ENCODE data around the gene ATP10A. TPM values are rescaled to one million over a fixed set of nuclear protein-coding genes. Genes with fewer than 3 reads are reported as not detected.
"Not testable (repeated sequence)": the region's sequence is repeated elsewhere in the genome, so short reads cannot be mapped to it uniquely, and the experiment has no call there.

The ATP10A gene
- total RNA-seq, 1 donor from 2014 or later: 0.26 TPM

DNA sequence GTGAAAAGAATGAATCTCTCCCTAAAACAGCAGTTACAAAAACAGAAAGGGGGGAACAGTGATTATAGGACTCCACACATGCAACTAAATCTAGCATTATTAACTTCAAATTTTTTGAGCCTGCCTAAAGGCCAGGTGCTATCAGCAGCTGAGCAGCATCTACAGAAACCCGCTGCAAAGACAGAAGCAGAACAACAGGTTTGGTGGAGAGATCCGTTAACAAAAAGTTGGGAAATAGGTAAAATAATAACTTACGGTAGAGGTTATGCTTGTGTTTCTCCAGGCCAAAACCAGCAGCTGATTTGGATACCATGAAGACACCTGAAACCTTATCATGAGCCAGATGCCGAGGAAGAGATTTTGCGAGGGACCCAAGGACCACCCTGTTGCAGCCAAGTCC is 222.7 kb downstream of the ATP10A start:
- no peak for FAIRE-seq
- no peak for DNase-seq (ENCODE audit: low read depth)
- TF ChIP-seq, protein P1, sequence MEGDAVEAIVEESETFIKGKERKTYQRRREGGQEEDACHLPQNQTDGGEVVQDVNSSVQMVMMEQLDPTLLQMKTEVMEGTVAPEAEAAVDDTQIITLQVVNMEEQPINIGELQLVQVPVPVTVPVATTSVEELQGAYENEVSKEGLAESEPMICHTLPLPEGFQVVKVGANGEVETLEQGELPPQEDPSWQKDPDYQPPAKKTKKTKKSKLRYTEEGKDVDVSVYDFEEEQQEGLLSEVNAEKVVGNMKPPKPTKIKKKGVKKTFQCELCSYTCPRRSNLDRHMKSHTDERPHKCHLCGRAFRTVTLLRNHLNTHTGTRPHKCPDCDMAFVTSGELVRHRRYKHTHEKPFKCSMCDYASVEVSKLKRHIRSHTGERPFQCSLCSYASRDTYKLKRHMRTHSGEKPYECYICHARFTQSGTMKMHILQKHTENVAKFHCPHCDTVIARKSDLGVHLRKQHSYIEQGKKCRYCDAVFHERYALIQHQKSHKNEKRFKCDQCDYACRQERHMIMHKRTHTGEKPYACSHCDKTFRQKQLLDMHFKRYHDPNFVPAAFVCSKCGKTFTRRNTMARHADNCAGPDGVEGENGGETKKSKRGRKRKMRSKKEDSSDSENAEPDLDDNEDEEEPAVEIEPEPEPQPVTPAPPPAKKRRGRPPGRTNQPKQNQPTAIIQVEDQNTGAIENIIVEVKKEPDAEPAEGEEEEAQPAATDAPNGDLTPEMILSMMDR (IDR thresholded peaks at IDR 0.05; ENCODE audit: insufficient read depth, low read length, severe bottlenecking): no peak

DNA sequence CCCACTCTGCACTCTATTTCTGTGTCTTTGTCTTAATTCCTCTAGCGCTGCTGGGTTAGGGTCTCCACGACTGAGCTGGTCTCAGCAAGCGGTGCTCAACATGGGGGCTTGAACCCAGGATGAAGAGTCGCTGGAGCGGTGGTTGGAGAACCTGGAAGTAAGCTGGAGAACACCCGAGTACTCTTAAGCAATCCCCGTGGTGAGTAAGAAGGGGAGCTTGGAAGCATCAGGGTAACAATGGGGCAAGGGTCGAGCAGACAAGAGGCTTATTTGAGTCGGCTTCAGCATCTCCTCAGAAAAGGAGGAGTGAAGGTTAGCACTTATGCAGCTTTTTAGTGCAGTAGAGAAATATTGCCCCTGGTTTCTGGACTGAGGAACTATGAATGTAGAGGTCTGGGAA is 226.6 kb downstream of the ATP10A start:
- not testable (repeated sequence) for H3K27me3 ChIP-seq (ENCODE audit: control insufficient read depth, insufficient read depth, low read length); H3K36me3 ChIP-seq (ENCODE audit: control insufficient read depth, insufficient read depth, low read length); FAIRE-seq; DNase-seq (ENCODE audit: low read depth); H3K4me3 ChIP-seq (ENCODE audit: low read depth, low read length)

More for the DNA sequence above, 222.7 kb downstream of the ATP10A start:
- Histone ChIP-seq H3K27me3 (ENCODE audit: control insufficient read depth, insufficient read depth, low read length) (no peaks in the 10 kb centered on the region), H3K36me3 (ENCODE audit: control insufficient read depth, insufficient read depth, low read length) (no peaks in the 10 kb centered on the region), H3K4me3 (ENCODE audit: low read depth, low read length) (no peak overlapping the region)

DNA sequence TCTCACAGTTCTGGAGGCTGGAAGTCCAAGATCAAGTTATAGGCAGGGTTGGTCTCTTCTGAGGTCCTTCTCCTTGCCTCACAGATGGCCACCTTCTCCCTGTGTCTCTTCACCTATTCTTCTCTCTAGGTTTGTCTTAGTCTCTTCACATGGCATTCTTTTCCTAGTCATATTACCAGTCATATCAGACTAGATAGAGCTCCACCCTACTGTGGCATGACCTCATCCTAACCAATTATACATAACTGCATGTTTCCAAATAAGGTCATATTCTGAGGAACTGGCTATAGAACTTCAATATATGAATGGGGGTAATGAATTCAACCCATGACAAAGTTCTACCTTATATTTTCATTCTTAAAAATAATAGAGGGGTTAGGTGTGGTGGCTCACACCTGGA is 227.9 kb downstream of the ATP10A start:
- FAIRE-seq: no peak

DNA sequence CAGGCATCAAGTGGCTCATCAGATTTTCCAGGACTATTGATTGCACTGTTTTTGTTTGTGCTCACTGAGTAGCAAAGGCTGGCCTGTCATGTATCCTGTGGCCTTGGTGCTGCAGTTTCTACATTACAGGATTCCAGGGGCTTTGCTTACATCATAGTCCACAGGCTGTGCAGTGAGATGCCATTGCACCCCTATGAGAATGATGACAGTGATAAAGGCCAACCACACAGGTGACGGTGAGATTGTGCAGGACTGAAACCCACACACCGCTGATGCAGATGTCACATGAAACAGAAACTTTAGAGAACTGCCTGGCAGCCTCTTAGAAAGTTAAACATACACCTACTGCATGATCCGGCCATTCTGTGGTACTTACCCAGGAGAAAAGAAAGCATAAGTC is 229.3 kb downstream of the ATP10A start:
- FAIRE-seq: no peak
- no peaks in the 10 kb centered on the region for H3K36me3 ChIP-seq (ENCODE audit: control insufficient read depth, insufficient read depth, low read length)
- no peaks in the 10 kb centered on the region for H3K27me3 ChIP-seq (ENCODE audit: control insufficient read depth, insufficient read depth, low read length)
- TF ChIP-seq, protein P1 (IDR thresholded peaks at IDR 0.05; ENCODE audit: insufficient read depth, low read length, severe bottlenecking): no peak
- DNase-seq (ENCODE audit: low read depth): no peak
- no peak overlapping the region for H3K4me3 ChIP-seq (ENCODE audit: low read depth, low read length)

More for the DNA sequence above, 227.9 kb downstream of the ATP10A start:
- no peak for DNase-seq (ENCODE audit: low read depth)
- TF ChIP-seq, protein P1 (IDR thresholded peaks at IDR 0.05; ENCODE audit: insufficient read depth, low read length, severe bottlenecking): no peak
- Histone ChIP-seq H3K36me3 (ENCODE audit: control insufficient read depth, insufficient read depth, low read length) (no peaks in the 10 kb centered on the region), H3K4me3 (ENCODE audit: low read depth, low read length) (no peak overlapping the region), H3K27me3 (ENCODE audit: control insufficient read depth, insufficient read depth, low read length) (no peaks in the 10 kb centered on the region)

DNA sequence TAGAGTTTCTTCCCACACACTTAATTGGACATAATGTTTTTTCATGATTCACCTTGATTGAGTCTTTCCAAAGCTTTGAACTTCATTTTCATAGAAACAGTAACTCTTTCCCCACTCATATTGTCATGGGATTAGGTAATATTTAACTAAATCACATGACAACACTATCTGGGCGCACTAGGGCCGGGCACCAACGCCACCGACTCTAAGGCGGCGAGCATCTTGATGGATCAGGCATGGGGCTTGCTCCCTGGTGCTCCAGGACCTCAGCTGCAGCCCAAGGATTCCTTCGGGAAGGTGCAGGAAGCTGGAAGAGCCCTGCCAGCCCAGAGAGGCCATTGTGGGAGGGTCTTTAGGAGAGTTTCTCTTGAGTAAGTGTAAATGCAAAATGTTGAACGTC is 231.2 kb downstream of the ATP10A start:
- no peak overlapping the region for H3K4me3 ChIP-seq (ENCODE audit: low read depth, low read length)
- TF ChIP-seq, protein P1 (IDR thresholded peaks at IDR 0.05; ENCODE audit: insufficient read depth, low read length, severe bottlenecking): no peak
- FAIRE-seq: no peak

More for the DNA sequence above, 231.2 kb downstream of the ATP10A start:
- no peaks in the 10 kb centered on the region for H3K36me3 ChIP-seq (ENCODE audit: control insufficient read depth, insufficient read depth, low read length)
- H3K27me3 ChIP-seq (ENCODE audit: control insufficient read depth, insufficient read depth, low read length): no peaks in the 10 kb centered on the region
- no peak for DNase-seq (ENCODE audit: low read depth)

Data from bronchial epithelial cell (primary cell).